Trophoblast cell (in vitro differentiated cells and primary cell): ENCODE data around the gene AHCYL1.
"Not testable (repeated sequence)": the region's sequence is repeated elsewhere in the genome, so short reads cannot be mapped to it uniquely, and the experiment has no call there.

ENCODE experiments used
- DNase-seq, 2 donors: peaks; one replicate each; pipeline ENCODE4 v3.0.0-alpha.2; 2016
- H2AFZ ChIP-seq: 2 replicates; pipeline ENCODE4 v1.6.1; 2013; ENCODE audit warnings: low read length, moderate library complexity, mild to moderate bottlenecking; ENCODE audit not compliant: insufficient read depth, poor library complexity
- H2AK5ac ChIP-seq: 2 replicates; pipeline ENCODE4 v1.6.1; 2013; ENCODE audit warnings: mild to moderate bottlenecking, low read length
- H2BK120ac ChIP-seq: 2 replicates; pipeline ENCODE4 v1.6.1; 2013; ENCODE audit warnings: low read length, mild to moderate bottlenecking, moderate library complexity; ENCODE audit not compliant: insufficient read depth, poor library complexity
- H2BK12ac ChIP-seq: 2 replicates; pipeline ENCODE4 v1.6.1; 2013; ENCODE audit warnings: mild to moderate bottlenecking, low read length, moderate library complexity
- H2BK5ac ChIP-seq: 2 replicates; pipeline ENCODE4 v1.6.1; 2013; ENCODE audit warnings: low read length, low read depth, moderate library complexity, mild to moderate bottlenecking; ENCODE audit not compliant: poor library complexity
- H3K14ac ChIP-seq: 2 replicates; pipeline ENCODE4 v1.6.1; 2013; ENCODE audit warnings: mild to moderate bottlenecking, low read length
- H3K18ac ChIP-seq: 2 replicates; pipeline ENCODE4 v1.6.1; 2013; ENCODE audit warnings: mild to moderate bottlenecking, low read length
- H3K23ac ChIP-seq: 2 replicates; pipeline ENCODE4 v1.6.1; 2013; ENCODE audit warnings: low read length
- H3K27ac ChIP-seq: 2 replicates; pipeline ENCODE4 v1.5.1; 2013; ENCODE audit warnings: low read depth, mild to moderate bottlenecking, inconsistent platforms, low read length, moderate library complexity
- H3K27me3 ChIP-seq: 2 replicates; pipeline ENCODE4 v1.6.1; 2013; ENCODE audit warnings: inconsistent platforms, mild to moderate bottlenecking, low read length, moderate library complexity; ENCODE audit not compliant: insufficient read depth
- H3K36me3 ChIP-seq, 2 experiments: 1 replicate in 1 of 2; 2 replicates in 1 of 2; pipeline ENCODE4 v1.6.1; 2013; ENCODE audit warnings: low read length in 2 of 2, mild to moderate bottlenecking in 2 of 2, moderate library complexity in 1 of 2; ENCODE audit not compliant: insufficient read depth in 2 of 2, control insufficient read depth in 1 of 2
- H3K4ac ChIP-seq: 2 replicates; pipeline ENCODE4 v1.6.1; 2013; ENCODE audit warnings: low read depth, mild to moderate bottlenecking, low read length, moderate library complexity
- H3K4me1 ChIP-seq, 2 experiments: 1 replicate in 1 of 2; 2 replicates in 1 of 2; pipeline ENCODE4 v1.6.1; 2013; ENCODE audit warnings: low read length in 2 of 2, mild to moderate bottlenecking in 2 of 2, moderate library complexity in 1 of 2; ENCODE audit not compliant: insufficient read depth in 2 of 2, control insufficient read depth in 1 of 2
- H3K4me2 ChIP-seq: 2 replicates; pipeline ENCODE4 v1.6.1; 2013; ENCODE audit warnings: inconsistent platforms, mild to moderate bottlenecking, low read length, moderate library complexity
- H3K4me3 ChIP-seq: 2 replicates; pipeline ENCODE4 v1.5.1; 2013; ENCODE audit warnings: mild to moderate bottlenecking, low read depth, low read length, inconsistent platforms
- H3K79me1 ChIP-seq: one replicate; pipeline ENCODE4 v1.6.1; 2013; ENCODE audit warnings: low read length
- H3K79me2 ChIP-seq: 2 replicates; pipeline ENCODE4 v1.6.1; 2013; ENCODE audit warnings: low read length, mild to moderate bottlenecking; ENCODE audit not compliant: control insufficient read depth, insufficient read depth, poor library complexity
- H3K9ac ChIP-seq: 2 replicates; pipeline ENCODE4 v1.6.1; 2013; ENCODE audit warnings: mild to moderate bottlenecking, low read length
- H3K9me3 ChIP-seq: 2 replicates; pipeline ENCODE4 v1.6.1; 2013; ENCODE audit warnings: low read depth, mild to moderate bottlenecking, control low read depth, inconsistent platforms, low read length; ENCODE audit not compliant: insufficient read depth
- H4K12ac ChIP-seq: 2 replicates; pipeline ENCODE4 v1.6.1; 2013; ENCODE audit warnings: low read depth, mild to moderate bottlenecking, low read length, moderate library complexity
- H4K8ac ChIP-seq: 2 replicates; pipeline ENCODE4 v1.6.1; 2013; ENCODE audit warnings: low read depth, mild to moderate bottlenecking, low read length, moderate library complexity
- H4K91ac ChIP-seq: one replicate; pipeline ENCODE4 v1.6.1; 2013; ENCODE audit warnings: low read depth, mild to moderate bottlenecking, low read length, moderate library complexity
- WGBS: extraction: QIAGEN DNeasy Blood & Tissue Kit; methylation state at CpG from one replicate; pipeline ENCODE4 v1.1.7; 2013; ENCODE audit warnings: missing lambda C conversion rate; ENCODE audit not compliant: insufficient read length, insufficient coverage; ENCODE audit errors: extremely low coverage; 5-methylcytosine and 5-hydroxymethylcytosine counted together

AHCYL1 gene

DNA sequence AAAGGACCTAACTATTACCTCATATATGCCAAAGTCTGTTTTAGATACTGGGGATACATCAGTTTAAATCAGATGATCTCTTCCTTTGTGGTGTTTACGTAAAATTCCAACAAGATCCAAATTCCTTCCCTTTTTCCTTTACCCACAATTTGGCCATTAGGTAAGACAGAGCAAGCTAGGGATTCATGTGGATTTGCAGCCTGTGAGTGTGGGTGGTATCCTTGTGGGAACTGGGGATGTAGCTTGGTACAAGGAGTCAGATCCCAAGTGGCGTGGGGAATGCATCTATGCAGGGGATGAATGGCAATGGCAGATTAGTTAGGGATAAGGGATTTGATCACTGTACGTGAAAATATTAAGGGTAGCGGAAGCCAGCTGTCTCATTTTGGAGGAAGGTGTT lies 40.0 kb downstream of the AHCYL1 start:
- Histone ChIP-seq H3K4me2 (no peak overlapping the region), H3K79me1 (no peaks in the 10 kb centered on the region), H2AK5ac (no peak overlapping the region), H3K23ac (no peak overlapping the region), H4K12ac (no peak overlapping the region), H3K4me1 (no peaks in the 10 kb centered on the region), H3K27ac (no peak overlapping the region), H3K9ac (no peak overlapping the region), H3K79me2 (no peaks in the 10 kb centered on the region), H3K9me3 (no peaks in the 10 kb centered on the region), H3K27me3 (no peaks in the 10 kb centered on the region), H3K4me3 (no peak overlapping the region), H2BK12ac (no peak overlapping the region), H3K14ac (no peak overlapping the region), H2BK120ac (no peak overlapping the region), H4K8ac (no peak overlapping the region), H3K36me3 (peaks cover 20 to 39% of the 10 kb centered on the region in 2 experiments), H4K91ac (no peak overlapping the region), H2BK5ac (no peak overlapping the region), H2AFZ (no peak overlapping the region), H3K4ac (no peak overlapping the region), H3K18ac (no peak overlapping the region)
- no CpG with 5 or more reads among the region's 4 CpGs for WGBS
- DNase-seq, result no peak

DNA sequence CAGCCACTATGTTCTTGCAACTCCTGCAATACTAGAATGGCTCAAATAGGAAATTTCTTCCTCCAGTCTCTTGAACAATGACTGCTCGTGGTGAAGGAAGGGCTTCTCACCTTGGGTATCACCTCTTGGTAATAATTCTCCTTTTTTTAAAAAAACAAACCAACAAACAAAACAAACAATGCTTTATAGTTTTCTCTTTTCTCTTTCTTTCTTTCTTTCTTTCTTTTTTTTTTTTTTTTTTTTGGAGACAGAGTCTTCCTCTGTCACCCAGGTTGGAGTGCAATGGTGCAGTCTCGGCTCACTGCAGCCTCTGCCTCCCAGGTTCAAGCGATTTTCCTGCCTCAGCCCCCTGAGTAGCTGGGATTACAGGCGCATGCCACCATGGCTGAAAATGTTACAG lies 46.1 kb downstream of the AHCYL1 start:
- not testable (repeated sequence) for H4K12ac ChIP-seq, H2BK12ac ChIP-seq, H3K18ac ChIP-seq, H4K8ac ChIP-seq, H3K9me3 ChIP-seq, H3K9ac ChIP-seq, H3K4ac ChIP-seq, H3K27ac ChIP-seq, H3K79me1 ChIP-seq, H4K91ac ChIP-seq, H3K36me3 ChIP-seq, H3K27me3 ChIP-seq, H2AK5ac ChIP-seq, H3K14ac ChIP-seq, H3K23ac ChIP-seq, H3K79me2 ChIP-seq, DNase-seq, H3K4me2 ChIP-seq, H2BK5ac ChIP-seq, H2AFZ ChIP-seq, H3K4me1 ChIP-seq, H2BK120ac ChIP-seq, H3K4me3 ChIP-seq
- WGBS, result no CpG with 5 or more reads among the region's 4 CpGs

DNA sequence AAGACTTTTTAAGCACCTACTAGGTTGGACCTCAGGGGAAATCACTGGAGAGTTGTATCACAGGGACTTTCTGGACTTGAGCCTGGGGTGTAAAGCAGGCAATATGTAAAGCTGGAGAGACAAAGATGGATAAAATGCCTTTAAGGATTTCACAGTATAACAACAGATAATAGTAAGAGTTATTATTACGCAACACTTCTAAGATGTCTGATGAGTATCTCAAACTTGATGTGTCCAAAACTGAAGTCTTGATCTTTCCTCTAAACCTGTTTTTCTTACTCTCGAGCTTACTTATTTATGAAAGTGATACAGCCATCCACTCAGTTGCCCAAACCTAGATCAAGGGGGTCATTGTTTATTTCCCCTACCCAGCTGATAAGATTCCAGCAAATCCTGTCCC lies 47.8 kb downstream of the AHCYL1 start:
- H4K12ac ChIP-seq, result no peak overlapping the region
- H3K36me3 ChIP-seq, result no peaks in the 10 kb centered on the region
- no peak overlapping the region for H4K91ac ChIP-seq
- no peak overlapping the region for H3K18ac ChIP-seq
- no peak overlapping the region for H3K27ac ChIP-seq
- no peak overlapping the region for H3K4me3 ChIP-seq
- peaks cover 5% of the 10 kb centered on the region for H3K79me2 ChIP-seq
- no peak overlapping the region for H3K4me2 ChIP-seq
- H4K8ac ChIP-seq, result no peak overlapping the region
- peak in 1 of 2 donors; percentile 29 for DNase-seq
- no peak overlapping the region for H3K9ac ChIP-seq
- H2AK5ac ChIP-seq, result no peak overlapping the region
- H2AFZ ChIP-seq, result no peak overlapping the region
- no peak overlapping the region for H2BK5ac ChIP-seq
- H3K9me3 ChIP-seq, result no peaks in the 10 kb centered on the region
- peaks cover 9% of the 10 kb centered on the region for H3K79me1 ChIP-seq
- WGBS, result no CpG with 5 or more reads among the region's 2 CpGs
- H3K4ac ChIP-seq, result no peak overlapping the region
- no peak overlapping the region for H3K23ac ChIP-seq
- no peaks in the 10 kb centered on the region for H3K27me3 ChIP-seq
- H2BK120ac ChIP-seq, result no peak overlapping the region
- no peak overlapping the region for H2BK12ac ChIP-seq
- H3K4me1 ChIP-seq, result no peaks in the 10 kb centered on the region
- no peak overlapping the region for H3K14ac ChIP-seq

DNA sequence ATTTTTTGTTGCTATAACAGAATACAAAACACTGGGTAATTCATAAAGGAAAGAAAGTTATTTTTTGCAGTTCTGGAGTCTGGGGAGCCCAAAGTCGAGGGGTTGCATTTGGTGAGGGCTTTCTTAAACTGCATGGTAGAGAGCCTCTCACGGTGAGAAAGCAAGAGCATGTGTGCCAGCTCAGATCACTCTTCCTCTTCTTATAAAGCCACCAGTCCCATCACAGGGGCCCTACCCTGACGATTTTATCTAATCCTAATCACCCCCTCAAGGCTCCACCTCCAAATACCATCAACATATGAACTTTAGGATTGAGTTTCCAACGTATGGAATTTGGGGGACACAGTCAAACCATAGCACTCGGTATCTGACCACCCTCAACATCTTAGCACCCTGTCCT lies 48.9 kb downstream of the AHCYL1 start:
- peaks cover 4 to 5% of the 10 kb centered on the region in 2 experiments for H3K36me3 ChIP-seq
- no CpG with 5 or more reads among the region's 5 CpGs for WGBS
- no peak overlapping the region for H3K27ac ChIP-seq
- H2BK120ac ChIP-seq, result no peak overlapping the region
- no peak overlapping the region for H2BK12ac ChIP-seq
- no peaks in the 10 kb centered on the region for H3K27me3 ChIP-seq
- no peak overlapping the region for H2AFZ ChIP-seq
- no peak overlapping the region for H3K14ac ChIP-seq
- H3K9me3 ChIP-seq, result no peaks in the 10 kb centered on the region
- no peak overlapping the region for H4K12ac ChIP-seq
- H3K4me2 ChIP-seq, result no peak overlapping the region
- no peak overlapping the region for H3K4me3 ChIP-seq
- no peak overlapping the region for H3K23ac ChIP-seq
- no peak overlapping the region for H3K18ac ChIP-seq
- H3K79me2 ChIP-seq, result peaks cover 5% of the 10 kb centered on the region
- H3K4ac ChIP-seq, result no peak overlapping the region
- DNase-seq, result no peak
- H4K91ac ChIP-seq, result no peak overlapping the region
- H2AK5ac ChIP-seq, result no peak overlapping the region
- no peaks in the 10 kb centered on the region for H3K4me1 ChIP-seq
- peaks cover 9% of the 10 kb centered on the region for H3K79me1 ChIP-seq
- H2BK5ac ChIP-seq, result no peak overlapping the region
- H4K8ac ChIP-seq, result no peak overlapping the region
- H3K9ac ChIP-seq, result no peak overlapping the region
